ENCODE measurements around the gene FAM107B. TPM values are rescaled to one million over a fixed set of nuclear protein-coding genes. Genes with fewer than 3 reads are reported as not detected.

The FAM107B gene
- total RNA-seq, 1 donor from 2014 or later = 40.7 TPM

DNA sequence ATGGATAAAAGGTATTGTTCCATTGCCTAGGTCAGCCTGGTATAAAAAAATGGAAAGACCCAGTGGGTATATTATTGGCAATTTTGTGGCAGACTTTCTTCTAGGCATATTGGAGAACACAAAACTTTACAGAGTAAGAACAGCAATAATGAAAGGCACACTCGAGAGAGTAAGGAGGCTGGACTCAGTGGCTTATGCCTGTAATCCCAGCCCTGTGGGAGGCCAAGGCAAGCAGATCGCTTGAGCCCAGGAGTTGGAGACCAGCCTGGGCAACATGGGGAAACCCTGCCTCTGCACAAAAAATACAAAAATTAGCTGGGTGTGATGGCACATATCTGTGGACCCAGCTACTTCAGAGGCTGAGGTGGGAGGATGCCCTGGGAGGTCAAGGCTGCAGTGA, 158.2 kb downstream of the FAM107B start:
- no peaks in the 10 kb centered on the region for H3K9me3 Mint-ChIP-seq (ENCODE audit: unreplicated experiment)
- H3K4me3 Mint-ChIP-seq (ENCODE audit: unreplicated experiment) = no peak overlapping the region
- peaks cover 17% of the 10 kb centered on the region for H3K4me1 Mint-ChIP-seq (ENCODE audit: unreplicated experiment)
- DNase-seq (ENCODE audit: extremely low spot score, unreplicated experiment) = no peak
- no peak overlapping the region for H3K27ac Mint-ChIP-seq (ENCODE audit: unreplicated experiment)
- peaks cover 8% of the 10 kb centered on the region for H3K27me3 Mint-ChIP-seq (ENCODE audit: unreplicated experiment)
- TF ChIP-seq, protein P1, sequence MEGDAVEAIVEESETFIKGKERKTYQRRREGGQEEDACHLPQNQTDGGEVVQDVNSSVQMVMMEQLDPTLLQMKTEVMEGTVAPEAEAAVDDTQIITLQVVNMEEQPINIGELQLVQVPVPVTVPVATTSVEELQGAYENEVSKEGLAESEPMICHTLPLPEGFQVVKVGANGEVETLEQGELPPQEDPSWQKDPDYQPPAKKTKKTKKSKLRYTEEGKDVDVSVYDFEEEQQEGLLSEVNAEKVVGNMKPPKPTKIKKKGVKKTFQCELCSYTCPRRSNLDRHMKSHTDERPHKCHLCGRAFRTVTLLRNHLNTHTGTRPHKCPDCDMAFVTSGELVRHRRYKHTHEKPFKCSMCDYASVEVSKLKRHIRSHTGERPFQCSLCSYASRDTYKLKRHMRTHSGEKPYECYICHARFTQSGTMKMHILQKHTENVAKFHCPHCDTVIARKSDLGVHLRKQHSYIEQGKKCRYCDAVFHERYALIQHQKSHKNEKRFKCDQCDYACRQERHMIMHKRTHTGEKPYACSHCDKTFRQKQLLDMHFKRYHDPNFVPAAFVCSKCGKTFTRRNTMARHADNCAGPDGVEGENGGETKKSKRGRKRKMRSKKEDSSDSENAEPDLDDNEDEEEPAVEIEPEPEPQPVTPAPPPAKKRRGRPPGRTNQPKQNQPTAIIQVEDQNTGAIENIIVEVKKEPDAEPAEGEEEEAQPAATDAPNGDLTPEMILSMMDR (IDR thresholded peaks at IDR 0.05) = no peak
- no peaks in the 10 kb centered on the region for H3K36me3 Mint-ChIP-seq (ENCODE audit: unreplicated experiment)

DNA sequence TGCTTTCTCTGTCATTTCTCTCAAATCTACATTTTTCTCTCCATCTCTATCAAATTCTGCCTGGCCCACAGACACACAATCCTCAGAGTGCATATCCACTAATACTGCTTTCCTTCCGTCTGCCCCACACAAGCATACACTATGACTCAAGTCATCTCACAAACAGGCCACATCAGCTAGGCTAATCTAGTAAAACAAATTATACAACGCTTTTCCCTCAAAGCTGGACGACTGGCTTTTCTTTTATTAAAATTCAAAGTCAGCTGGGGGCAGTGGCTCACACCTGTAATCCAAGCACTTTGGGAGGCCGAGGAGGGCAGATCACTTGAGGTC, 161.1 kb downstream of the FAM107B start:
- Mint-ChIP-seq H3K4me3 (ENCODE audit: unreplicated experiment) (no peak overlapping the region), H3K27ac (ENCODE audit: unreplicated experiment) (no peak overlapping the region), H3K4me1 (ENCODE audit: unreplicated experiment) (peaks cover 8% of the 10 kb centered on the region), H3K9me3 (ENCODE audit: unreplicated experiment) (no peaks in the 10 kb centered on the region), H3K36me3 (ENCODE audit: unreplicated experiment) (no peaks in the 10 kb centered on the region), H3K27me3 (ENCODE audit: unreplicated experiment) (peaks cover 8% of the 10 kb centered on the region)
- peak; percentile 13 for DNase-seq (ENCODE audit: extremely low spot score, unreplicated experiment)
- TF ChIP-seq, protein P1 (IDR thresholded peaks at IDR 0.05) = no peak

DNA sequence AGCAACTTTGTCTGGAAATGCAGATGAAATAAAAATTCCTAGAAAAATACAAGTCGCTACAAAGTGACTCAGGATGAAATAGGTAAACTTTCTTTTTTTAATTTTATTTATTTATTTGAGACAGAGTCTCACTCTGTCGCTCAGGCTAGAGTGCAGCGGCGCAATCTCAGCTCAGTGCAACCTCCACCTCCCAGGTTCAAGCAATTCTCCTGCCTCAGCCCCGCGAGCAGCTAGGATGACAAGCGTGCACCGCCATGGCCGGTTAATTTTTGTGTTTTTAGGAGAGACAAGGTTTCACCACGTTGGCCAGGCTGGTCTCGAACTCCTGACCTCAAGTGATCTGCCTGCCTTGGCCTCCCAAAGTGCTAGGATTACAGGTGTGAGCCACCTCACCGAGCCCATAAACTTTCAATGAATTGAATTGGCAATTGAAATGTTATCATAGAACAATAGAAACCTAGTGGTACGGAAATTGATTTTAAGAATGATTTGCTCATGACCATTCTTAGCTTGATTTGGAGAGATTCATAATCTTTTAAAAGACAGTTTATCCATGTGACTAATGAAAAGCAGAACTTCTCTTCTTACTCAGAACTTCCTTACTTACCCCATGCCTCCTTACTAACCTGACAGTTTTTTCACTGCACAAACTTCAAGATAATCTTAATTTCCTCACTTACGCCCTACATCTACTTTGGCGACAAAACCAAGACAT, 161.7 kb downstream of the FAM107B start:
- peaks cover 8% of the 10 kb centered on the region for H3K27me3 Mint-ChIP-seq (ENCODE audit: unreplicated experiment)
- TF ChIP-seq, protein P1 (IDR thresholded peaks at IDR 0.05) = no peak
- no peak overlapping the region for H3K4me3 Mint-ChIP-seq (ENCODE audit: unreplicated experiment)
- H3K9me3 Mint-ChIP-seq (ENCODE audit: unreplicated experiment) = no peaks in the 10 kb centered on the region
- peaks cover 8% of the 10 kb centered on the region for H3K4me1 Mint-ChIP-seq (ENCODE audit: unreplicated experiment)
- H3K27ac Mint-ChIP-seq (ENCODE audit: unreplicated experiment) = no peak overlapping the region
- H3K36me3 Mint-ChIP-seq (ENCODE audit: unreplicated experiment) = no peaks in the 10 kb centered on the region
- DNase-seq (ENCODE audit: extremely low spot score, unreplicated experiment) = peak; percentile 67

DNA sequence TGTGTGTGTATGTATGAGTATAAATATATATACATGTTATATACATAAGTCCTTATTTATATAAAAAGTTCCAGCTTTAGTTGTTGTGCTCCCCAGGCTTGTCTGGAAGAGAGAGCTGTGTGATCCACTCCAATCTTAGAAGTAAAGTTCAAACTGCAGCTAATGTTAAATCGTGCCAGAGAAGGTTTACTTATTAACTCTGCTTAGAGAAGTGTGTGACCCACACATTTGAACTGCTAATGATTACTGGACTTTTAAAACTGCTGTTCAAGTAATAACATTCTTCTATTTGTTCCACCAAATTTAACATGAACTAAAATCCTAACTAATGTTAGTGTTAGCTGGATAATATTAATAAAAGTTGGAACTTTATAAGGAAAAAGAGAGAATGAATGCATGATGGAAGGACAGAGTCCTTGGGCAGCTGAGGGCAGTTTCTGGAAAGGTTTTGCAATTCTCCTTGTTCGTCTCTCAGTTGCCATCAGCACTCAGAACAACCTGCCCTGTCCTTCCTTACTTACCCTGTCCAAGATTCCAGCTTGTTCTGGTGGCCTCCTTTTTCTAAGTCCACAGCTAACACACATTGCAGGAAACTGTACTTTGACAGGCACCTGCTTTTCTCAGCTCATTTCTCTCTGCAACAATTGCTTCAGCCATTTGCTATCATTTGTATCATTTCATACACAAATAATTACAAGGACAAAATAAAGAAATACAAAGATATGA, 162.6 kb downstream of the FAM107B start:
- Mint-ChIP-seq H3K4me3 (ENCODE audit: unreplicated experiment) (no peak overlapping the region), H3K27ac (ENCODE audit: unreplicated experiment) (no peak overlapping the region), H3K4me1 (ENCODE audit: unreplicated experiment) (peaks cover 5% of the 10 kb centered on the region), H3K27me3 (ENCODE audit: unreplicated experiment) (peaks cover 8% of the 10 kb centered on the region), H3K36me3 (ENCODE audit: unreplicated experiment) (no peaks in the 10 kb centered on the region), H3K9me3 (ENCODE audit: unreplicated experiment) (no peaks in the 10 kb centered on the region)
- peak; percentile 15 for DNase-seq (ENCODE audit: extremely low spot score, unreplicated experiment)
- TF ChIP-seq, protein P1 (IDR thresholded peaks at IDR 0.05) = no peak

DNA sequence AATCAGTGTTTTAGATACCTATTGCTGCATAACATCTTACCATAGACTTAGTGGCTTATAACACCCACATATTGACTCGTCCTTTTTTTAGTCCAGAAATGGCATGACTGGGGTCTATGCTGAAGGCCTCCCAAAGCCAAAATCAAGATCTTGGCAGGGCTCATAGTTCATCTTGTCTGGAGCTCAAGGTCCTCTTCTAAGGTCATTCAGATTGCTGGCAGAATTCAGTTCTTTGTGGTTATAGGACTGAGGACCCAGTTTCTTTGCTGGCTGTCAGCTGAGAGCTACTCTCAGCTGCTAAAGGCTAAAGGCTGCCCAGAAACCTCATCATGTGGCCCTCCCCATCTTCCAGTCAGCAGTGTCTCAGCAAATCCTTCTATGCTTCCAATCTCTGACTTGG, 165.5 kb downstream of the FAM107B start:
- TF ChIP-seq, protein P1 (IDR thresholded peaks at IDR 0.05) = no peak
- peak; percentile 17 for DNase-seq (ENCODE audit: extremely low spot score, unreplicated experiment)
- Mint-ChIP-seq H3K9me3 (ENCODE audit: unreplicated experiment) (no peaks in the 10 kb centered on the region), H3K4me3 (ENCODE audit: unreplicated experiment) (no peak overlapping the region), H3K4me1 (ENCODE audit: unreplicated experiment) (peaks cover 7% of the 10 kb centered on the region), H3K27ac (ENCODE audit: unreplicated experiment) (no peak overlapping the region), H3K36me3 (ENCODE audit: unreplicated experiment) (no peaks in the 10 kb centered on the region), H3K27me3 (ENCODE audit: unreplicated experiment) (peaks cover 8% of the 10 kb centered on the region)
